ENCODE results near the gene VWA8.
"Not testable (repeated sequence)": the region's sequence is repeated elsewhere in the genome, so short reads cannot be mapped to it uniquely, and the experiment has no call there.

The VWA8 gene

DNA sequence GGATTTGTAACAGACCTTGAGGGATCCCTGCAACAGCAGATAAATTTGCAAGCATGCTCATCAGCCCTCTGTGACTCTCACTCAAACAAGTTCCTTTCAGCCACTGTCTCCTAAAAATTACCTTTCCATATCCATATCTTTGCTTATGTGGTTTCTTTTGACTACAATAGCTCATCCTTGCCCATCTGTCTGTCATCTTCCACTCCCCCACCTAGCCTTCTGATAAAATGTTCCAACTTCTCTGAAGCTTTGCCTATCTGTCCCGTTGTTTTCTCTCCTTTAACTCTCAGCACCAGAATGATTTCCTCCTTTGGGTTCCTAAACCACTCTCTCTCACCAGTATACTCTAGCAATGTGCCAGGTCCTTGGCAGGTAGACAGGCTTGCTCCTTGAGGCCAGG lies 194.5 kb downstream of the VWA8 start:
- no peaks in the 10 kb centered on the region for H3K36me3 ChIP-seq (ENCODE audit: control insufficient read depth, insufficient read depth, low read length)
- no peak overlapping the region for H3K27ac ChIP-seq (ENCODE audit: low read depth, low read length)
- no peaks in the 10 kb centered on the region for H3K27me3 ChIP-seq (ENCODE audit: control insufficient read depth, insufficient read depth, low read length)
- H3K4me1 ChIP-seq (ENCODE audit: control insufficient read depth, insufficient read depth, low read length) = no peaks in the 10 kb centered on the region
- H3K4me3 ChIP-seq (ENCODE audit: low read length) = no peak overlapping the region
- H3K9ac ChIP-seq (ENCODE audit: low read length) = no peak overlapping the region

DNA sequence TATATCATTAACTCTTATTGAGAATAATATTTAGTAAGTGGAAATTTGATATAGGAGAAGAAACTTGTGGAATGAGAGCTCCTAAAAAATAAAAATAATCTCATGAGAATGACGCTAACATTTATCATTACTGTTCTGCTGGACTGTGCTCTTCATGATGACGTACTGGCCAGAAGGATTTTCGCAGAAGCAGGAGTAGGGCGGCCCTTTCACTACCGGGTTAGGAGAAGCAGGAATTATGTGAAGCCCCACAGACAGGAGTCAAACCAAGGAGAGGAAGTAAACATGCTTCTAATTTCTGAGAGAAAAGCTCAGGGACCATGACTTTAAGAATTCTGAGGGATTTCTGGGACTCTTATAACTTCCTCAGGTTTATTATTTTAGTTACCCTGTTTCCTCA lies 195.1 kb downstream of the VWA8 start:
- no peak overlapping the region for H3K9ac ChIP-seq (ENCODE audit: low read length)
- no peaks in the 10 kb centered on the region for H3K36me3 ChIP-seq (ENCODE audit: control insufficient read depth, insufficient read depth, low read length)
- no peak overlapping the region for H3K27ac ChIP-seq (ENCODE audit: low read depth, low read length)
- no peaks in the 10 kb centered on the region for H3K4me1 ChIP-seq (ENCODE audit: control insufficient read depth, insufficient read depth, low read length)
- H3K4me3 ChIP-seq (ENCODE audit: low read length) = no peak overlapping the region
- no peaks in the 10 kb centered on the region for H3K27me3 ChIP-seq (ENCODE audit: control insufficient read depth, insufficient read depth, low read length)

DNA sequence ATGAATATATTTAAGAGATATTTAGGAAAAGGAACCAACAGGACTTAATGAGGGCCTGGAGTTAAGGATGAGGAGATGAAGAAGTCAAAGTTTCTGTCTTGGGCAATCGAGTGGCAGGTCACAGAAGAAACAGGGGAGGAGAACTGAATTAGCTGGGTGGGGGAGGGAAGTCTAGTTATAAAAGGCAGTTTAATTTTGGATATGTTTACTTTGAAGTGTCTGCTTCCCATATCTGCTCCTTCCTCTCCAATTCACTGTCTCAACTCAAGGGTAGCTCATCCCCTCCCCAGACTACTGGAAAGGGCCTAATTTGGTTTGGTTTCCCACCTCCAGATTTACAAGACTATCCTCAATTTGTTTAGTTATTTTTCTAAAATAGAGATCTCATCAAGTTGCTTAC lies 195.9 kb downstream of the VWA8 start:
- no peak overlapping the region for H3K27ac ChIP-seq (ENCODE audit: low read depth, low read length)

DNA sequence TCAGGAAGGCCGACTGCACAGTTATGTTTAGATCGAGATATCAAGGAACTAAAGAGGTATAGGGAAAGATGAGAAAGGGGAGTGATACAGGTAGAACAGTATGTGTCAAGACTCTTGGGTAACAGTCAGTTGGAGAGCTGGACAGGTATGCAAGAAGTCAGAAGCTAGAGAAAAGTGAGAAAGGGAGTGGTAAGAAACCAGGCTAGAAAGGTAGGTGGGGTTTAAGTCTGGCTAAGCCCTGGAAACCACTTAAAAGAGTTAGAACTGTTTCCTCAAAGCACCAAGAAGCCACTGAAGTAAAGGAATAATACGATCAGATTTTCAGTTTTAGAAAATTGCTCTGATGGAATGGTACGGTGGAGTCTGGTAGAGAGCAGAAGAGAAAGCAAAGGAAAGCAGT lies 196.4 kb downstream of the VWA8 start:
- Histone ChIP-seq H3K36me3 (ENCODE audit: control insufficient read depth, insufficient read depth, low read length) (no peaks in the 10 kb centered on the region), H3K9ac (ENCODE audit: low read length) (no peak overlapping the region), H3K27ac (ENCODE audit: low read depth, low read length) (no peak overlapping the region), H3K4me1 (ENCODE audit: control insufficient read depth, insufficient read depth, low read length) (no peaks in the 10 kb centered on the region), H3K27me3 (ENCODE audit: control insufficient read depth, insufficient read depth, low read length) (no peaks in the 10 kb centered on the region), H3K4me3 (ENCODE audit: low read length) (no peak overlapping the region)

More for the DNA sequence above, 195.9 kb downstream of the VWA8 start:
- no peak overlapping the region for H3K9ac ChIP-seq (ENCODE audit: low read length)
- H3K4me3 ChIP-seq (ENCODE audit: low read length) = no peak overlapping the region
- no peaks in the 10 kb centered on the region for H3K27me3 ChIP-seq (ENCODE audit: control insufficient read depth, insufficient read depth, low read length)
- H3K36me3 ChIP-seq (ENCODE audit: control insufficient read depth, insufficient read depth, low read length) = no peaks in the 10 kb centered on the region
- H3K4me1 ChIP-seq (ENCODE audit: control insufficient read depth, insufficient read depth, low read length) = no peaks in the 10 kb centered on the region

DNA sequence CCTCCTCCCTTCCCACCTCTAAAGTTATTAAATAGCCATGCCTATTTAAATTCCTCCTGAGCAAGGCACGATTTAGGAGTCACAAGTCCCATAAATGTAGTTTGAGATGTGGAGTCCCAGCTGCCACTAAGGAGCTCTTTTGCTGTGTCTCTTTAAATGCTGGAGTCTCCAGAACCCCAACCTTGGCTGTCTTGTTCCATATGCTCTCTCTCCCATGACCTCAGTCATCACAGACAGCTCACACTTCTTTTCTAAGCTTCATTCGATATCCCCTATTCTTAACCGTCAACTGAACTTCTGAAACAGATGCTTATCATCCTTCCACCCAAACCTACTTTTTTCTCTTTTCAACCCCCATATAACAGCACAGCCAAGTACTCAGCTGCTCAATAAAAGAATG lies 197.1 kb downstream of the VWA8 start:
- Histone ChIP-seq H3K4me3 (ENCODE audit: low read length) (no peak overlapping the region), H3K9ac (ENCODE audit: low read length) (no peak overlapping the region), H3K27me3 (ENCODE audit: control insufficient read depth, insufficient read depth, low read length) (no peaks in the 10 kb centered on the region), H3K4me1 (ENCODE audit: control insufficient read depth, insufficient read depth, low read length) (no peaks in the 10 kb centered on the region), H3K27ac (ENCODE audit: low read depth, low read length) (no peak overlapping the region), H3K36me3 (ENCODE audit: control insufficient read depth, insufficient read depth, low read length) (no peaks in the 10 kb centered on the region)

DNA sequence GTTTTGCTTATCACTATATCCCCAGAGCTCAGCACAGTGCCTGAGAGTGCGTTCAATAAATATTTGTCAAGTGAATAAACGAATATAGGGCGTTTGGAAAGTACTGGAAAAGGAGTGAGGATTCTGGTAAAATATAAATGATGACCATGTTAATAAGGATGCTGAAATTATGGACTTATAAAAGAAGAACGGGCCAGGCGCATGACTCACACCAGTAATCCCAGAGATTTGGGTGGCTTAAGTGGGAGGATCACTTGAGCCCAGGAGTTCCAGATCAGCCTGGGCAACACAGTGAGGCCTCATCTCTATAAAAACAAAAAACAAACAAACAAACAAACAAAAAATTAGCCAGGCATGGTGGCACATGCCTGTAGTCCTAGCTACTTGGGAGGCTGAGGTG lies 198.1 kb downstream of the VWA8 start:
- Histone ChIP-seq H3K4me1 (ENCODE audit: control insufficient read depth, insufficient read depth, low read length) (no peaks in the 10 kb centered on the region), H3K27me3 (ENCODE audit: control insufficient read depth, insufficient read depth, low read length) (no peaks in the 10 kb centered on the region), H3K9ac (ENCODE audit: low read length) (no peak overlapping the region), H3K27ac (ENCODE audit: low read depth, low read length) (no peak overlapping the region), H3K4me3 (ENCODE audit: low read length) (no peak overlapping the region), H3K36me3 (ENCODE audit: control insufficient read depth, insufficient read depth, low read length) (no peaks in the 10 kb centered on the region)

DNA sequence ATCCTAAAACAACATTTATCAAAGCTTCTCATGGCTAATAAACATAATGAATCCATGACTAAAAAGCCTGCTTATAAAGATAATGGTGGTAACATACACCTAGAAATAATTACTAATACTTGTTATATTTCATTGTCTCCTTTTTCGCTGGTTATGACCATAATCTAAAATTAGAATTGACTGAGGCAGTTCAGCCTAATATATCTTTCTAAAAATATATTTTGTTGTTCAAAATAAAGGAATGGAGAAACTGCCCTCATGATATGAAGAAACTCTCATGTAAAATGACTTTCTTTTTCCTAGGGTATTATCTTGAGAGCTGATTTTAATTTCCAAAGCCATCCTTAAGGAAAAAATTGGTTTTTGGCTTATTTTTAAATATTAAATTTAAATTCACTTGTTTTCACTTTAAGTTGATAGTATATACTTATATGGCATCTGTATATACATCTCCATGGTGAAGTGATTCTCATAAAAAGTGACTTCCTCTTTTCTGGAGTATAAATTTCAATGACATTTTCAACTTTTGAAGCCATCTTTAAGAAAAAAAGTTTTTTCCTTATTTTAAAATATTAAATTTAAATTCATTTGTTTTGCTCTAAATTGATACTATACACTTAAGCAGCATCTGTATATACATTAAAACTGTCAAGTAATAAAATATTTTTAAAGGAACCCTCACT lies 204.6 kb downstream of the VWA8 start:
- Histone ChIP-seq H3K4me3 (ENCODE audit: low read length) (no peak overlapping the region), H3K36me3 (ENCODE audit: control insufficient read depth, insufficient read depth, low read length) (no peaks in the 10 kb centered on the region), H3K27me3 (ENCODE audit: control insufficient read depth, insufficient read depth, low read length) (no peaks in the 10 kb centered on the region), H3K9ac (ENCODE audit: low read length) (no peak overlapping the region), H3K27ac (ENCODE audit: low read depth, low read length) (no peak overlapping the region), H3K4me1 (ENCODE audit: control insufficient read depth, insufficient read depth, low read length) (no peaks in the 10 kb centered on the region)

DNA sequence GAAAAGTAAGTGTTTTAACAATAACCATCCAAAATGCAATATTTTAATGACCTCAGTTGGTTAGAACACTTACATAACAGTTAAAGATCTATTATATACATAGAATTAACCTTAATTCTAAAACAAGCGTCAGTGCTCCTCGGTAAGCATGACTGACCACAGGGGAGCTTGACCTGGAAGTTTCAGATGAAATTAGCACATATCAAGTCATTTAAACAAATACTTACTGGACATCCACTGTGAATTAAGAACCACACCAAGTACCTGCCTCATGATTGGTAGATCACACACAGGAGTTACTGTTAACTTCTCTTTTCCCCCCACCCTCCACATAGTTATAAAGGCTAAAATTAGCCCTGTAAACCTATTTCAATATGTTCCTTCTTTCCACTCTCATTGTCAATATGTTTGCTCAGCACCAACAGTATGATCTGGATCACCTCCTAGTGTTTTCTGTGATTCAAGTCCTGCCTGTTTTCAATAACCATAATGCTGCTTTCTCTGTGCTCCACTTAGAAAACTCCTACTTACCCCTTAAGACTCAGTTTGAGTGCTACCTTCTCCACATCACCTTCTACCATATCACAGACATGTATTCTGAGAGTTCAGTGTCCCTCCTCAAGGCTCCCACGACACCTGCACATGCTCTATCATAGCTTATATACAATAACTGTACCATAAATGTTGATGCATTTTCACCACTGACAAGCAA lies 209.0 kb downstream of the VWA8 start:
- H3K4me3 ChIP-seq (ENCODE audit: low read length) = no peak overlapping the region
- no peak overlapping the region for H3K27ac ChIP-seq (ENCODE audit: low read depth, low read length)
- H3K27me3 ChIP-seq (ENCODE audit: control insufficient read depth, insufficient read depth, low read length) = no peaks in the 10 kb centered on the region
- H3K9ac ChIP-seq (ENCODE audit: low read length) = no peak overlapping the region
- no peaks in the 10 kb centered on the region for H3K4me1 ChIP-seq (ENCODE audit: control insufficient read depth, insufficient read depth, low read length)
- H3K36me3 ChIP-seq (ENCODE audit: control insufficient read depth, insufficient read depth, low read length) = no peaks in the 10 kb centered on the region

DNA sequence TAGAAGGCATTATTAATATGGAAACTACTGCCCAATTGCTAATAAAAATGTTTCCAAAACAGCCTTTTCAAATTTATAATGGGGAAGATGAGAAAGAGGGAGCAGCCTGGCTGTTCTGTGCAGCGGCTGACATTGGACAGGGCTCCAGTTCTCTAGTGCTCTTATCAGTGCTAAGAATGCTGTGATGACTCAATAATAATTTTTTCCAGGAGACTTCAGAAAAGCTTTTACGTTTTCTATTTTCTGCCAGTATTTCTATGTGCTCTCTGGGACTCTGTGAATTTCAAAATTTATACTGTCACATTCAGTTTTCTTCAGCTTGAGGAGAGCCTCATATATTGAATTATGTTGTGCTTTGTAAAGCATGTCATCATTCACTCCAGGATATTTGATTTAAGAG lies 209.6 kb downstream of the VWA8 start:
- H3K27me3 ChIP-seq (ENCODE audit: control insufficient read depth, insufficient read depth, low read length) = no peaks in the 10 kb centered on the region
- H3K27ac ChIP-seq (ENCODE audit: low read depth, low read length) = no peak overlapping the region
- no peak overlapping the region for H3K9ac ChIP-seq (ENCODE audit: low read length)
- H3K4me1 ChIP-seq (ENCODE audit: control insufficient read depth, insufficient read depth, low read length) = no peaks in the 10 kb centered on the region
- H3K36me3 ChIP-seq (ENCODE audit: control insufficient read depth, insufficient read depth, low read length) = no peaks in the 10 kb centered on the region
- H3K4me3 ChIP-seq (ENCODE audit: low read length) = no peak overlapping the region

DNA sequence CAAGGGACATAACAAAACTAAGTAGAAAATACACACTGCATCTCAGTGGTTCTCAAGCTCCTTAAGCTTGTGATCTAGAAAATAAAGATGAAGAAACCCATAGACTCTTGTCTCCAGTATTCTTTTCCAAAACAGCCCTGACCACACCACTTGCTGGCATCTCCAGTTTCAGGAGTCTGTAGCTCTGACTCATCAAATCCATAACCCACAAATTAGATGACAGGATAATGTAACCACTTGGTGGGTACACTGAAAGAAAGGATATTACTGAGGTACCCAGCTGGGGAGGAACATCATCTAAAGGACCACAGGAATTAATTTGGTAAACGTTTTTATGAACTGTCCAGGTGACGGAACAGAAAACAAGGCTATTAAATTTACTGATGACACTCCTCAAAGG lies 214.7 kb downstream of the VWA8 start:
- Histone ChIP-seq H3K27ac (ENCODE audit: low read depth, low read length) (no peak overlapping the region), H3K4me3 (ENCODE audit: low read length) (no peak overlapping the region), H3K9ac (ENCODE audit: low read length) (no peak overlapping the region), H3K4me1 (ENCODE audit: control insufficient read depth, insufficient read depth, low read length) (no peaks in the 10 kb centered on the region), H3K36me3 (ENCODE audit: control insufficient read depth, insufficient read depth, low read length) (no peaks in the 10 kb centered on the region), H3K27me3 (ENCODE audit: control insufficient read depth, insufficient read depth, low read length) (no peaks in the 10 kb centered on the region)

DNA sequence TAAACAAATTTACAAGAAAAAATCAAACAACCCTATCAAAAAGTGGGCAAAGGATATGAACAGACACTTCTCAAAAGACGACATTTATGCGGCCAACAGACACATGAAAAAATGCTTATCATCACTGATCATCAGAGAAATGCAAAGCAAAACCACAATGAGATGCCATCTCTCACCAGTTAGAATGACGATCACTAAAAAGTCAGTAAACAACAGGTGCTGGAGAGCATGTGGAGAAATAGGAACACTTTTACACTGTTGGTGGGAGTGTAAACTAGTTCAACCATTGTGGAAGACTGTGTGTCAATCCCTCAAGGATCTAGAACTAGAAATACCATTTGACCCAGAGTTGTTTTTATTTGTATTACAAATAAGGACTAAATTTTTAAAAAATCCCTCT lies 215.4 kb downstream of the VWA8 start:
- not testable (repeated sequence) for H3K4me1 ChIP-seq (ENCODE audit: control insufficient read depth, insufficient read depth, low read length); H3K36me3 ChIP-seq (ENCODE audit: control insufficient read depth, insufficient read depth, low read length); H3K27ac ChIP-seq (ENCODE audit: low read depth, low read length); H3K27me3 ChIP-seq (ENCODE audit: control insufficient read depth, insufficient read depth, low read length); H3K9ac ChIP-seq (ENCODE audit: low read length); H3K4me3 ChIP-seq (ENCODE audit: low read length)

DNA sequence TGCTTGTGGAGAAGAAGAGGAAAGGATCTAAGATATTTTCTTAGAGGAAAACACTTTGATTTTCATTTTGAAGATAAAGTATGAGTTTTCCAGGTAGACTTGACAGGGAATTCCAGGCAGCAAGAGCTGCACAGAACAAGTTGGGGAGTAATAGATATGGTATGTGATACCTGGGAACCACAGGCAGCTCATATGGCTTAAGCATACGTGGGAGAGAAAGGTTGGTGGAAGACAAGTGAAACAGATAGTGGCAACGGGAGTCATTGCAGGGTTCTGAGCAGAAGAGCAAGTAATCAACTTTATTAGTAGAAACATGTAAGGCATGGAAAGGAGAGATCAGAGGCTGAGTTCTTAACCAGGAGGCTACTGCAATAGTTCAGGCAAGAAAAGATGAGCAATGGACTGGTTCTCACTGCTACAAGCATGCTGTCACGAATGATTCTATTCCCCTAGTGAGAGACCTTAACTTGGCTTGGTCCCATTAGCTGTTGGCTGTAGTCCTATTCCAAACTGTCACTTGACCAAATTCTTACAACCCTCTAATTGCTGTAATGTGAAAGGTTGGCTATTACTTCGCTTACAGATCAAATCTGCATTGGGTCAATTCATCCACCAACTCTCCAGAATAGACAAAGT lies 217.9 kb downstream of the VWA8 start:
- Histone ChIP-seq H3K4me1 (ENCODE audit: control insufficient read depth, insufficient read depth, low read length) (no peaks in the 10 kb centered on the region), H3K27ac (ENCODE audit: low read depth, low read length) (no peak overlapping the region), H3K4me3 (ENCODE audit: low read length) (no peak overlapping the region), H3K27me3 (ENCODE audit: control insufficient read depth, insufficient read depth, low read length) (no peaks in the 10 kb centered on the region), H3K36me3 (ENCODE audit: control insufficient read depth, insufficient read depth, low read length) (no peaks in the 10 kb centered on the region), H3K9ac (ENCODE audit: low read length) (no peak overlapping the region)

DNA sequence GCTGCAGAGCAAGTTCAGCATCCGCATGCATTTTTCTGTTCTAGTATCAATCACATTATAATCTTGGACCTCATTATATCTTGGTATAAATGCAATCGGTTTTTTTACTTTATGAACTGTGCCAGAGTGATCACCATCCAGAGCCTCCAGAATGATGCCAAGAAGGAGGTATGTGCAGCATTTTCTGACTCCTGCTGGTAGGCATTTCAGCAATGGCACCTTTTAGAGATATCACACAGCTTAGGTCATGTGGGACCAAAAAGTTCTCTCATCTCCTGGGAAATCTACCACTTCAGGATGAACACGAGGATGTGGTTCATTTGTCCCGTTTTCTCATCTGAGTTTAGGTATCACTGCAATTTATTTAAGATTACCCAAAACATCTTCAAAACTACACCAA lies 220.4 kb downstream of the VWA8 start:
- Histone ChIP-seq H3K27ac (ENCODE audit: low read depth, low read length) (no peak overlapping the region), H3K4me3 (ENCODE audit: low read length) (no peak overlapping the region), H3K36me3 (ENCODE audit: control insufficient read depth, insufficient read depth, low read length) (no peaks in the 10 kb centered on the region), H3K27me3 (ENCODE audit: control insufficient read depth, insufficient read depth, low read length) (no peaks in the 10 kb centered on the region), H3K4me1 (ENCODE audit: control insufficient read depth, insufficient read depth, low read length) (no peaks in the 10 kb centered on the region), H3K9ac (ENCODE audit: low read length) (no peak overlapping the region)
